Stimulated activated CD8-positive, alpha-beta memory T cell treated with anti-CD3 and anti-CD28 coated beads, Interleukin-4, amount 100 ng/mL, for 48 hours (primary cell): ENCODE measurements around the gene MND1.

Source experiments
- DNase-seq: peaks from one replicate; pipeline ENCODE4 v3.0.0-alpha.2; 2020

The MND1 gene

GRCh38 chr4:153347117-153347516 is 2.6 kb downstream of the MND1 start:
- DNase-seq: no peak

GRCh38 chr4:153348006-153348405 is 3.5 kb downstream of the MND1 start:
- no peak for DNase-seq

- DNase-seq: no peak
These were observed 4.8 kb downstream of the MND1 start for GRCh38 chr4:153349206-153349805.

DNA sequence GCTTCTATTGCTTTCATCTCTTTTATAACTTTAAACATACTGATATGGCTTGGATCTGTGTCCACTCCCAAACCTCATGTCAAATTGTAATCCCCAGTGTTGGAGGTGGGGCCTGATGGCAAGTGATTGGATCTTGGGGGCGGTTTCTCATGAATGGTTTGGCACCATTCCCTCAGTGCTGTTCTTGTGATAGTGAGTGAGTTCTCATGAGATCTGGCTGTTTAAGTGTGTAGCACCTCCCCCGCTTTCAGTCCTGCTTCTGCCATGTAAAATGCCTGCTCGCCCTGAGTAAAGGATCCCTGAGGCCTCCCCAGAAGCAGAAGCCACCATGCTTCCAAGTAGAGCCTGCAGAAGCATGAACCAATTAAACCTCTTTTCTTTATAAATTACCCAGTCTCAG is 17.7 kb downstream of the MND1 start:
- no peak for DNase-seq

DNA sequence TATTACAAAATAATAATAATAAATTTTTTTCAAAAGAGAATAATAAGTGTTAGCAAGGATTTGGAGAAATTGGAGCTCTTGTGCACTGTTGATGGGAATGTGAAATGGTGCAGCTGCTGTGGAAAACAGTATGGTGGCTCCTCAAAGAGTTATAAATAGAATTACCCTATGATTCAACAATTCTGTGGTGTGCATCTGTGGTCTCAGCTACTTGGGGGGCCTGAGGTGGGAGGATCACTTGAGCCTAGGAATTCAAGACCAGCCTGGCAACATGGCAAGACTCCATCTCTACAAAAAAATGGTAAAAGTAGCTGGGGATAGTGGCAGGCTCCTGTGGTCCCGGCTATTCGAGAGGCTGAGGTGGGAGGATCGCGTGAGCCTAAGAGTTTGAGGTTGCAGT is 19.6 kb downstream of the MND1 start:
- DNase-seq: no peak

- no peak for DNase-seq
These were observed 20.5 kb downstream of the MND1 start for GRCh38 chr4:153365003-153365402.

DNA sequence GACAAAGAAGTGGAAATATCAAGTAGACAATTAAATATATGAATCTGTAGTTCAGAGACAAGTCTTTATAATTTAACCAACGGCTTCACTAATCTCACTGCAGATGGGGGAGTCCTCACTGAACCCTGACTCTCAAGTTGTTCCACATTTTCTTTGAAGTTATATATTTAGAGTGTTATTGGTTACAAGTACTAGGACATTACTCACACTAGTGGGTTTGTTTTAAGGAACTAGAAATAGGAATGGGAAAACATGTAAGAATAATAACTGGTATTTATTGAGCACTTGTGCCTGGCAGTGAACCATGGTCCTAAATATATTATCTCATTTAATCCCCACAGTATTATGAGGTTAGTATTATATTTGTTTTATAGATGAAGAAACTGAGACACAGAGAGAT is 22.0 kb downstream of the MND1 start:
- no peak for DNase-seq

- no peak for DNase-seq
These were observed 22.6 kb downstream of the MND1 start for GRCh38 chr4:153367092-153367491.

DNA sequence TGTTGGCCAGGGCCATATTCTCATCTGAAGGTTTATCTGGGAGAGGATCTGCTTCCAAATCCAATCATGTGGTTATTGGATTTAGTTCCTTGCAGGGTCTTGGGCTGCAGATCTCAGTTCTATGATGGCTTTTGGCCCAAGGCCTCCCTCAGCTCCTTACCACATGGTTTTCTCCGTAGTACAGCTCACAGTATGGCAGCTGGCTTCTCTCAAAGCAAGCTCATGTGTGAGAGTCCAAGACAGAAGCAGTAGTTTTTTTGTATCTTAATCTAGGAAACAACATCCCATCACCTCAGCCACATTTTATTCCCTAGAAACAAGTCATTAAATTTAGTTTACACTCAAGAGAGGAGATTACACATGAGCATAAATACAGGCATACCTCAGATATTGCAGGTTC is 24.5 kb downstream of the MND1 start:
- no peak for DNase-seq

GRCh38 chr4:153371701-153372234 is 27.3 kb downstream of the MND1 start:
- DNase-seq: no peak

DNA sequence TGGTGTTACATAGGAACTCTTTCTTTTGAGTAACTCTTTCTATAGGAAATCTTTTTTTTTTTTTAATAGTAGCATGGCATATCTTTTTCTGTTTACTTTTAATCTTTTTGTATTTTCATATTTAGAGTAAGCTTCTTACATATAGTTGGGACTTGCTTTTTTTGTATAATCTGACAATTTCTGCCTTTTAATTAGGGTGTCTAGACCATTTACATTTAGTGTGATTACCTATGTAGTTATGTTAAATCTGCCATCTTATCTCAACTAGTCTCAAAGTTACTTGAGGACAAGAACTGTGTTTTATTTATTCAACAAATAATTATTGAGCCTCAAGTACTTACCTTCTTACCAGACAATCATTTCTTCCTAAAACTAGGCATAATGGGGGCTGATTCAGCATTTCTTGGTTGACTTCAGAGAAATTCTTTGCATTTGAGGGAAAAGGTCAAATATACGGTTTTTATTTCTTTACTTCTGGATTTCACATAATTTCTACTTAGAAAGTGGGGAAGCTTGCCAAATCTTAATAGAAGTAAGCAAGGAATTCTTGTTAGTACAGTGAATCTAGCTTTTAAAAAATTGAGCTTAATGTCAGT is 28.6 kb downstream of the MND1 start:
- DNase-seq: no peak

GRCh38 chr4:153374442-153374841 is 30.0 kb downstream of the MND1 start:
- DNase-seq: no peak

DNA sequence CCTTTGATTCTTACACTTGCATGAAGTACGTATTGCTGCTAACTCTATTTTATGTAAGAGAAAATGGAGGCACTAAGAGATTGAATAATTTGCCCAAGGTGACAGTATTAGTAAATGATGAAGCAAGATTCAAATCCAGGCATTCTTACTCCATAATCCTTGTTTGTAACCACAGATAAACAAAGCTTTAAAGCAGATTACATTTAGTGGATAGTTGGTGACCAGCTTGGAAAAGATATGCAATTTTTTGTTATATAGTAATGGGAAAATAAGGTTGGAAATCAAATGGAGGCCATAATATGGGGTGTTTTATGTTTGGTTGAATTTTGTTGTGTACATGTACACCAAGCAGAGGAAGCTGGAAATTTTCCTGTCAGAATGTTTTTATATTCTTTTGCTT is 30.8 kb downstream of the MND1 start:
- DNase-seq: no peak

DNA sequence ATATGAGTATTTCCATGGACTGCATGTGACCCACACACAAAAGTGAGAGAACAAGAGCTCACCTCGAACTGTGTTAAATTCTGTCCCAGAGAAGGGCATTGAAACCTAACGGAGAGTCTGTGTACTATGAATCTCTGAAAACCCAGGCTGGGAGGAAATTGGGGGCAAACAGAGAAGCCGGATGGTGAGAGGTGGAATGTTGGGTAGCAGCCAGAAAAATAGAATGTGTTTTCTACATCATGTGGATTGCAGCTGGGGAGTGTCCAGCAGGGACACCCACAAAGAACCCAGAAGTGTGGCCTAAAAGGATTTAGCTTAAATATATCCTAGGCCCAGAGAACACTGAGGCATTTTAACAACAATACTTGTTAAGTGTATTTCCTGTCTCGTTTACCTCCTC is 38.6 kb downstream of the MND1 start:
- no peak for DNase-seq

GRCh38 chr4:153384160-153384559 is 39.7 kb downstream of the MND1 start:
- no peak for DNase-seq

- DNase-seq: no peak
These were observed 41.3 kb downstream of the MND1 start for GRCh38 chr4:153385784-153386183.

DNA sequence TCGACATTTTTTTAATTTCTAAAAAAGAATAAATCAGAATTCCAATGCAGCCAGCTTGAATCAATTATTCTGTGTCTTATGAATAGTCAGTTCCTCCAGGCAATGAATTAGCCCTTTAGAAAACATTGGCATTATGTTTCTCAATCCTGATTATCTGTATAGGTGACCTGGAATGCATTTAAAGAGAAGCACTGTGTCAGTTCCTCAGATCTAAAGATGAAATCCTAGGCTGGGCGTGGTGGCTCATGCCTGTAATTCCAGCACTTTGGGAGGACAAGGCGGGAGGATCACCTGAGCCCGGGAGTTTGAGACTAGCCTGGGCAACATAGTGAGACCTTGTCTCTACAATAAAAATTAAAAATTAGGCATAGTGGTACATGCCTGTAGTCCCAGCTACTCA is 43.5 kb downstream of the MND1 start:
- no peak for DNase-seq

GRCh38 chr4:153393397-153393796 is 48.9 kb downstream of the MND1 start:
- no peak for DNase-seq

GRCh38 chr4:153394945-153395344 is 50.5 kb downstream of the MND1 start:
- DNase-seq: no peak

GRCh38 chr4:153398713-153399112 is 54.2 kb downstream of the MND1 start:
- DNase-seq: no peak

GRCh38 chr4:153399358-153399757 is 54.9 kb downstream of the MND1 start:
- no peak for DNase-seq

DNA sequence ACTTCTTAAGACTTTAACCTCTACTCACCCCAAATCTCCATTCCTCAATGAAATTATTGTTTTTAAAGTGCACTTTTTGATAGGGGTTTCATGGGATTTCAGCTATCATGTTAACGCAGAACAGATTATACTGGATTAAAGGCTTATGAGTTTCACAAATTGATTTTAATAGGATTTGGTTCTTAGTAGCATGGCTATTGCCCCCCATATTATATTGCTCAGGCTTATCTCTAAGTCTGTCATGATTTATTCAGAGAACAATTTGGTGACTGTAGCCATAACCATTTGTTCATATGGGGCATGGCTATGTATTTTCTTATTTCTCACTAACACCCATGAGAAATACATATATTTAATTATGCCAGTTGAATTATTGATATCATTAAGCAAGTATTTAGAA is 57.0 kb downstream of the MND1 start:
- DNase-seq: no peak

DNA sequence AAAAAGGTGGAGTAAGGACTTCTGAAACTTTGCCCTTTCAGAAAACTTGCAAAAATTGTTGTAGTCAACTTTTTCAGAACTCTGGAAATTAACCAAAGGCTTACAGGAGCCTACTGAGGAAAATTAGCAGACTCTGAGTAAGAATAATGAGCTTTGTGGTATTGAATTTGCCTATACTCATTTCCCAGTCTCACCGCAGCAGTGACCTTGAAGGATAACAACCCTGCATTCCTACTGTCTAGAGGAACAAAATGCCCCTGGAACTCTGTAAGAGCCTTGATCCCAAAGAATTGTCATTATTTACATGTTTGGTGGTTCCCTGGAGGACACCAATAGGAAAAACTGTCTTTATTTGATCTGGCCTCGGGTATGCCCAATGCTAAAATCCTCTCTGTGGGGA is 57.9 kb downstream of the MND1 start:
- DNase-seq: no peak

DNA sequence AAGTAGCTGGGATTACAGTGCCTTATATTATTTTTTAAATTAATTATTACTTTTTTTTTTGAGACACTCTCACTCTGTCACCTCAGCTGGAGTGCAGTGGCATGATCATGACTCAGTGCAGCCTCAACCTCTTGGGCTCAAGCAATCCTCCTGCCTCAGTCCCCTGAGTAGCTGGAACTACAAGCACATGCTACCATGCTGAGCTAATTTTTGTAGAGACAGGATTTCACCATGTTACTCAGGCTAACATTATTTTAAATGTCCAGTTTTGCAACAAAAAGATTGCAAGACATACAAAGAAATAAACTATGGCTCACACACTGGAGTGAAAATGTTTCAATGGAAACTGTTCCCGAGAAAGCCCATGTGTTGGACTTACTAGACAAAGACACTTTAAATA is 59.2 kb downstream of the MND1 start:
- DNase-seq: no peak

GRCh38 chr4:153407906-153408305 is 63.4 kb downstream of the MND1 start:
- no peak for DNase-seq
